Lung microvascular endothelial cell (primary cell): ENCODE data around the gene AFDN. TPM values are rescaled to one million over a fixed set of nuclear protein-coding genes. Genes with fewer than 3 reads are reported as not detected.

ENCODE experiments used
- DNase-seq, 2 donors: peaks; one replicate each; pipeline versions ENCODE4 v3.0.0 to v3.0.0-alpha.2; 2010; ENCODE audit warnings: low read depth in 2 of 2
- total RNA-seq: library from RNA; depleted of rRNA; stranded (reverse); fragments of >200 nt; gene quantifications from 2 replicates; pipeline ENCODE4 v1.2.1, GENCODE V29; 2014

Gene AFDN
- total RNA-seq, 1 donor from 2014 or later, result 137 TPM

DNA sequence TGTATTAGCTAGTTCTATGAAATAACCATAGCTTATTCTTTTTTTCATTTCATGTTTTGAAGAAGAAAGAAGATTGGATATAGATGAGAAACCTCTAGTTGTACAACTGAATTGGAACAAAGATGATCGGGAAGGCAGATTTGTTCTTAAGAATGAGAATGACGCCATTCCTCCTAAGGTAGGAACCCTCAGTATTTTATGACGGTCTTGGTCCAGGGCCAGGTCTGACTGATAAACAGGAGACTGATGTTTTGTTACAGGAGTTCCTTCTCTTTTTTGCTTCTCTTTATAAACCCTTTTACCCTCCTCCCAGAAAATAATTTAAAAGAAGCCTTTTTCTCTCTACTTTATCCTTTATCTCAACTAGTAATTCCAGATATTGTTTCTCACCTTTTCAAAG lies 43.6 kb downstream of the AFDN start:
- peak in 1 of 2 donors; percentile 52 for DNase-seq

DNA sequence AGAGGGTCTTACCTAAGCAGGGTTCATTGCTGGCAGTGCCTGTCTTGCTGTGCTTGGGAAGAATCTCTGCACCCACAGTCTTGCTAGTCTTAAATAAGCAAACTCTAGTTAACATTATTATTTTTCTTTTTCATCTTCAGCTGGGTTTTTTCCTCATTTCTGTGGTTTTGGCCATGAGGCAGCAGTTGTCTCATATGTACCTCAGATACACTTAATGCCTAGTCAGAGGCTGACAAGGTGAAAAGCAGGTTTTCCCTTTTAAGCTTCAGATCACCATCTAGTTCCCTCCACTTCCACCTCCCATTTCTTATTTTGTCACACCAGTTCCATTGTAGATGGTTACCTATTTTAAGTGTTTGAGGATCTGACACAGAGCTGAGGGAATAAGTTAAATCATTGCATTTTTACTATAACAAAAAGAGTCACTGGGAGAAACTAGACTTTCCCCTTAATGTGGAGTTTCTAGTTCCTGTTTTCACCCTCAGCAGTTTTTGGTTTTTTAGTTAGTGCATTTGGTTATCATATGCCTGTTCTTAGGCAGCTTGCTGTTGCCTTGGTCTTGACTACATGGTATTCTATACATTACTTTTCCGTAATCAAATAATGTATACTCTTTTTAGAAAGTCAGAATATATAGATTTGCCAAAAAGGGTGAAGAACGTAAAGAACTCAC lies 46.0 kb downstream of the AFDN start:
- no peak for DNase-seq

DNA sequence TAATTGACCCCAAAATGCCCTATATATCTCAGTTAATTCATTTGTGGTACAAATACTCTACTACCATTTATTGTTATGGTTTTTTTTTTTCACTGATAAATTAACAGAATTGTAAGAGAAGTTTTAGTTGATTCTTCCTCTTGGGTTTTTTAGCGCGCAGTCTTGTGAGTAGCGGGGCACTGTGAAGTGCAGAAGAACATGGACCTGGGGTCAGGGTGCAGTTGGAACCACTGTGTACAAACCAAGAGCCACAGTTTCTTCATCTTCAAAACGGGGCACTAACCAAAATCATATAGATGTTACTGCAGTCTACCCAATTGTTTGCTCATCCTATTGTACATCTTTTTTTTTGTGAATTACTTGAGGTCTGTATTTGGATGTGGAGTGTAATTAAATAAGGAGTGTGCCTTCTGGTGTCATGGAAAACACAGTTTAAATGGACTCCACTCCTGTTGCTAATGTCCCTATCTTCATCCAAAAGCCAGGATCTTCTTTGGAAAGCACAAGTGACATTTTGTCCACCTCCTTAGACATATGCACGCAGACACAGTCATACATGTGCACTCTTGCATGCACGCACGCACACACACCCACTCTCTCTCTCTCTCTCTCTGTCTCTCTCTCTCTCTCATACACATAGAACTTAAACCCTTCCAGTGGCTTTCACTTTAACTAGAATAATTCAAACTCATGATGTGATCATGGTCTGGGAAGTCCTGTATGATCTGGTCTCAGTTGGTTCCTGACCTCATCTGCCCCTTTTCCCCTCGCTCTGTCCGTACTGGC lies 51.5 kb downstream of the AFDN start:
- DNase-seq, result no peak

DNA sequence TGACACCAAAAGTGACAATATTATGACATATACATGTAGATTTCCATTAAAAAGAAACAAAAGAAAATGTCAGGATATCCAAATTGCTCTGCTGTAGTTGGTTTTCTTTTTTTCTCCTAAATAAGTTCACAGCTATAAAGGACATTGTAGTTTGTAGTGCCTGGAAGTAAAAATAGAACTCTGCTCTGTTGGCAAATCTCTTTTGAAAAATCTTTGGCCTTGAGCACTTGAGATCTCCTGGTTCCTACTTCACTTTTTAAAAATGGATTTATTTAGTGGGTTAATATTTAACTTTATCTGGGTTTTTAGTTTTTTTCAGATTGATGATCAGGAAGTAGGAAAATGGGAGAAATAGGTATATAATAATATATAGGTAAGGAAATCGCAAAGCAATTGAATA lies 52.9 kb downstream of the AFDN start:
- DNase-seq, result no peak

DNA sequence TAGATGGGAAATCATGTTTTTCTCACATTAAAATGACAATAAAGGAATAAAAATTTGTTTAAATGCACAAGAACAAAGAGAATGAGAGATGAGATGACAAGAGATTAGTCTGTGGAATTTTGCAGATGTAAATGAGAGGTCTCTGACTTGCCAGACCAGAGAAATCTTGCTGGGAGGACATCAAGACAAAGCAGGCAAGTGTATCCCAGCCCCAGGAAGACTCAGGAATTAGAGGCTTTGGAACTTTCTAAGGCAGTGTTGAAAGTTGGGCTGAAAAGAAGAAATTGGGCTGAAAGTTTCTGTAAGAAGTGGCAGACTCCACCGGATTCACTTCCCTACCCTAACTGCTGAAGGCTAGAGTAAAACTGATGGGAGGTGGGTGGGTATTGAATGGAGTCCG lies 54.6 kb downstream of the AFDN start:
- no peak for DNase-seq

DNA sequence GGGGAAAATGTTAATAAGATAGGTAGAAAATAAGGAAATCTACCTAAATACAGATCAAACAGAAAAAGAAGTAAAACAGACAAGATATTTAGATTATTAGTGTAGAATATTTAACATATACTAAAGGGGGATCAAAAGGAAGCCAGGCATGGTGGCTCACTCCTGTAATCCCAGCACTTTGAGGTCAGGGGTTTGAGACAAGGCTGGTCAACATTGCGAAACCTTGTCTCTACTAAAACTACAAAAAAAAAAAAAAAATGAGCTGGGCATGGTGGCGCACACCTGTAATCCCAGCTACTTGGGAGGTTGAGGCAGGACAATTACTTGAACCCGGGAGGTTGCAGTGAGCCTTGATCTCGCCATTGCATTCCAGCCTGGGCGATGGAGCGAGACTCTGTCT lies 55.5 kb downstream of the AFDN start:
- DNase-seq, result no peak

DNA sequence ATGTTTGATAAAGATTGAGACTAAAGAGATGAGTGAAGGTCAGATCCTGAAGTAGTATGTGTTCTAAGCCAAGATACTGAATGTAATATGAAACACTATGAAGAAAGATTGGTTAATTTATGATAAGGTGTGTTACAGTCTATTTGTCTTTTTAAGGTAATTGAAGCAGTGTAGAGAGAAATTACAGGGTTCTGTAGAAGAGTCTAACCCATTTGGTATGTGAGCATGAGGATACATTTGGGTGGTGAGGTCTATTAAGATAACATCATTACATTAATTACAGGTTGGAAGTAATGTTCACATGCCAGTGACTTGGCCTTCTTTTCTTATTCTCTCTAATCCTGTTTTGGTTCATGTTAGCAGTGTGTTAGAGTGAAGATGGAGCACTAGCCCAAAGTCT lies 61.4 kb downstream of the AFDN start:
- no peak for DNase-seq

DNA sequence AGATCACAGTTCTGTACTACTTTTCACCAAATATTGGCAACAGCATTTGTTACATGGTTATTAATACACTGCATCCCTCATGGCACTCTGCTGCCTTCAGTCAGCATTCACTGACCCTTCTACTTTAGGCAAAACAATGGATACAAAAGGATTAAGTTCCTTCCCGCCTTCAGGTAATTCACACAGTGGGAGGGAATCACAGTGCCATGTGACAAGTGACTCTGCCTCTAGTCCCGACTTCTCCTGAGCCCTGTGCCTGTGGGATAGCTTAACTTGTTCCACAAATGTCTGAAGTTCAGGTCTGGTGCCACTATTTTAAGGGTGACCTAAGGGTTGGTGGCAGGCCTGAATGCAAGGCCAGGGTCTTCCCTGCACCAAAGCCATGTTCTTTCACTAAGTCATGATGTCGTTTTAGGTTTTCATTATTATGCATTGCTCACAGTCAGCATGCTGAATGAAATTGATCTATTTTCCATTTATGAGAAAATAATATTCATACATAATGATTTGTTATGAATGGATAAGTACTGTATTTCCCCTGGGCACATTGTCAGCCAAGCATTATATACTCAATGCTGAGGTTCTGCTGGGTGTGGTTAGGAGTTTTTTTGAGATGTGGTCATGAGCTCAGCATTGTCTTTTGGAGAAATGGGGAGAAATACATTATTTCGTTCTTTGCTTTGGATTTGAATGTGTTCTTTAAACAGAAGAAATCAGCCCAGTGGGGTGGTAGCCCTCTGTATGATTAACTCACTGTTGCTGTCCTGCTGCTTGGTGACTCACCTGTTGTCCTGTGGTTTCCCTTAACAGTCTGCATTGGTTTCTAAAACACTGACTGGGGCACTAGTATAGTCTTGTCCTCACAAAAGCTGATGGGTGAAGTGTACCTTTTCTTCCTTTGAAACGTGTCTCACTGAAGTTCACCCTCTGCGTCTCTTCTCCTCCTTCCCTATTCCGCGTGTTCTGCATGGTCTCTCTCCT lies 66.4 kb downstream of the AFDN start:
- DNase-seq, result peak in 1 of 2 donors; percentile 48

DNA sequence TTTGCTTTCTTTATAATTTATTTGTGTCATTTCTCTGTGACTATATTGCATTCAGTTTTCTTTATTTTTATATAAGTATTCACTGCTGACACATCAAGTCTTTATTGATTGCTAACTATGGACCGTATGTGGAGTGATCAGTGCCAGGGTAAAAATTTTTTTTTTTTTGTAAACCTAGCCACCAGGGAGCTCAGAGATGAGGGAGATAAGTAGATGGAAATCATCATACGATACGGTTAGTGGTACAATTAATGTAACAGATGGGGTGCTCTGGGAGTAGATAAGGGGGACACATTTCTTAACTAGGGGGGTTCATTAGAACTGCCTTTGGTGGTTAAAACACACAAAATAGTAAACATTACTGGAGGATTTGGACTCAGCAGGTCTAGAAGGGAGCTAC lies 68.3 kb downstream of the AFDN start:
- no peak for DNase-seq

DNA sequence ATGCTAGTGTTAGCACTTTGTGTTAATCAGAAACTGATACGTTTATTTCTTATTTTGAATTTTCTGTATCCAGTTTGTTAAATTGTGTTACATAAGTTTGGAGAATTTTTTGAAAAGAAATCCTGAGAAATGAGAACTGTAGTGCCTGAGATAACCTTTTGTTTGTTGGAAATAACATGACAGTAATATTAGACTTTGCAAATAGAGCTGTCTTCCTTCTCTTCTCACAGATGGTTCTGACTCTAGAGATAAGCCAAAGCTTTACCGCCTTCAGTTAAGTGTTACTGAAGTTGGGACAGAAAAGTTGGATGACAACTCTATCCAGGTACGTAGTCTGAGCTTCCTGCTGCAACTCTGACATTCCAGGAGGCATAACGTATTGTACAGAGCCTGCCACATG lies 69.9 kb downstream of the AFDN start:
- DNase-seq, result no peak

DNA sequence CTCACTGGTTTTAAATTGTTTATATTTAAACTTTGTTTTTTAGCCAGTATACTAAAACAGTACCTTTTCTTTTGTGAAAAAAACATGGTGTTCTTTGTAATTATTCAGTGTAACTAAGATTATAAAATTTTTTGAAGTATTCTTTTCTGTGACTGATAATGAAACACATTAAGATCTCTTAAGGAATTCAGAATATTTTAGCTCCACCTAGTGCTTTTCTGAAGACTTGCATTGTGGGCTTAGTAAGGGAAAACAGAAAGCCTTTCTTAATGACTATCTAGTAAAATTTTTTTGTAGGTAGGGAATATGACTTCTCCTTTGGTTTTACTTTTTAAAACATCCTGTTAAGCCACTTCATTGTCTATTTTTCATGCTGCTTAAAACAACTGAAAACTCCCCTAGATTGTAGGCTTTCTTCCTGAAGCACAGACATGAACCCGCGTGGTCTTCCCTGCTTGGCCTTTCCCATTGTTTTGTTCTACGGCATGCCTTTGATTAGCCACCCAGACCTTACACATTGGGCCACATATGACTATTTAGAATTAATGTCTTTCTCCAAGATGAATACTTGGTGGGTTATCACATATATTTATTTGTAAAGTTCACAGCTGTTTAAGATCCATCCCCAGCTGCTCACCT lies 72.1 kb downstream of the AFDN start:
- peak; percentile 63 to 65 for DNase-seq

DNA sequence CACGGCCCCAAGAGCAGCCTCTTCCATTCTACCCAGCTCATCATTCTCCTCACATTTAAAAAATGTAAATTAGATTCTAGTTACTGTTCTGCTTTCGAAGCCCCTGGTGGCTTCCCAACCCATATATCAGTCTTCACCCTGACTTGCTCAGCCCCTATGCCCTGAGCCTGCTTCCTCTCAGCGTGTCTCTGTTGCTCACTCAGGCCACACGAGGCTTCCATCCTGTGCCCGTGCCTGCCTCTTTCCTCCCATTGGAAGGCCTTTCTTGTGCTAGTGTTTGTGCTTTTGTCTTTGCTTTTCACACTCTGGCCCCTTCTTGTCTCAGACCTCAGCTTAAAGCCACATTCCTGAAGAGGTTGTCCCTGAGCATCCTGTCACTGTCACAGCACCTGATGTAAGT lies 78.1 kb downstream of the AFDN start:
- DNase-seq, result no peak

DNA sequence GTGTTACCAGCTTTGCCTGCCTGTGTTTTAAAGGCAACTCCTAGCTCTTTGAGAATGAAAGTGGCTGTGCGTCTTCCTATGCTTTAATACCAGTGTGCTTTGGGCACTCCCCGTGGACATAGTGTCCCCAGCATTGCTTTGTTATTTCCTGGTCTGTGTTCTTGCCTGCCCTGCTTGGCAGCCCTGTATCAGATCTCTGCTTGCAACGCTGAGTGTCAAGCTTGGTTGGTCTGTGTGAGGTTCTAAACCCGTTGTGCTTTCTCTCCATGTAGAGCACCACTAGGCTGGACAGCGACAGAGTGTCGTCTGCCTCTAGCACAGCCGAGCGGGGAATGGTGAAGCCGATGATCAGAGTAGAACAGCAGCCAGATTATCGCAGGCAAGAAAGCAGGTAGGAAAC lies 80.2 kb downstream of the AFDN start:
- DNase-seq, result peak; percentile 79 to 92

DNA sequence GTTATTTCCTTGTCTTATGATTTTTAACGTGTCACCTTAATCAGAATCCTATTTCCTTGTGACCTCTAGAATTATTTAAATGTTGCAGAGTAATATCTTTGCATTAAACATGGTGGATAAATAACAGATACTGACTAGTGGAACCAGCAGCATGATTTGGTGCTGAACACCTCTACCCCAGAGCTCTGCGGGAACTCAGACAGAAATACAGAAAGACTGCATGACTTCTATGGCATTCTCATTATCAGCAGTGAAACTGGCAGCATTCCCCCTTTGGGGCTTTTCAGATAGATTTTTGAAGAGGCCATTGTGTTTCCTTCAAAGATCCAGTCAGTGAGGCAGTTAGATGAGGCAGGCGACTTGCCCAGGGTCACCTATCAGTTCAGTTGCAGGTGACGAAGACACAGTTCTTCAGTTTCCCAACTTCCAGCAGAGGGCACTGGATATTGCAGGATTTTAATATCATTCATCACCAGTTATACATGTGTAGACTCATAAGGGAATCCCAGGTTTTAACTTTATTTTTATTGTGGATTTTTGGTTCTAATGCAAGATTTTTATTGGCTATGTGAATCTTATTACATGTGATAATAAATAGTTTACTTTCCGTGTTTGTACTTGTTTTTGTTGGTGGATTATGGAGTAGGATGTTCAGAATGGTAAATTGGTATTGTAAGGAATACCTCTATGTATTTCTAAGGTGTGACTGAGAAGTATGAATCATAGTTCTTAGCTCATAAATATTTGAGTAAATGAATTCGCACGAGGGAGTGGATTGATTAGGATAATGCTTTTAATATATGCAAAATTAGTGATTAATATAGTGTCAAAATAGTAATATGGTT lies 81.3 kb downstream of the AFDN start:
- peak; percentile 20 to 23 for DNase-seq

DNA sequence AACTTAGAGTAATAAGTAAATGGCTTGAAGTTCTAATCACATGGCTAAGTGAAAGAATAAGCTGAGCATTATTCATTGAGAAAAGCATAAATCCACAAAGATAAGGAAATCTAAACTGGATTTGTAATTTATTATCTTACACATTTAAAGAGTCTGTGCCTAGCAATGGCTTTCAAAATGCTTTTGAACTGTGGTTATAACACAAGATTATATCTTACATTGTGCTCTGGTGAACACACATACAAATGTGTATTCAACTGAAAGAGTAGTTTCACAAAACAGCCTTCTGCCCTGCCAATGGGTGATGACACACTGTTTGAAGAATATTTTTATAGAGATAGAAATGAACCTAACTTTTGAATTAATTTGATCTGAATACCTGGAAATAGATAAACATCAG lies 83.3 kb downstream of the AFDN start:
- no peak for DNase-seq

DNA sequence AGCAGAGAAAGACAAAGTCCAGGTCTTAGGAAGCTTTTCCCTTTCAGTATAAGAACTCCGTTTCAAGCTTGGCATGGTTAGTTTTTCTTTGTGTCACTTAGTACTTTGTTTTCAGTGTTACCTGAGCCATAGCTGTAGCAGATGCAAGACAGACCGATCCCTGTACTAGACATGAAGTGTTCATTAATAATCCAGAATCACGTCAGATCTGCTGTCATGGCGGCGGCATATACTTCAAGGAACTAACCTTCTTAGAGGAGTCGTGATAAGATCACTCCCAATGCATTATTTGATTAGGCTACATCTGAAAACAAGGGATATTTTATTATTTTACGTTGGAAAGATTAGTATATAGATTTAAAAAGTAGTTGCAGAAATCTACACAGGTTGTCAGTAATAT lies 83.9 kb downstream of the AFDN start:
- DNase-seq, result no peak

DNA sequence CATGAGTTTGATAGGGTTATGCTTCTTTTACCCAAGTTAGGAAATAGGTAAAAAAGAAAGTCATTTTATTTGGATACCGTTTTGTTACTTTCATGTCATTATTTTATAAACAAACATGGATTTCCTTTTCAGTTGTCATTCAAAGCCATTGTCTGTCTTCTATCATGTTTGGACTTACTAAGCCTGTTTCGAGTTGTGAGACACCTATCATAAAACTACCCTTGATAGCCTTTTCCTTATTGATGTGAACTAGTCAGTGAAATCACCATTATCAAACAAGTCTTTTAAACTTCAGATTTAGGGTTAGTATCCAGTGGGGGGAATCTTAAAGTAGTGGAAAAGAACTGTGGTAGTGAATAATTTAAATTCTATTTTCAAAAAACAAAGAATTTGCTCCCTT lies 85.8 kb downstream of the AFDN start:
- DNase-seq, result no peak

DNA sequence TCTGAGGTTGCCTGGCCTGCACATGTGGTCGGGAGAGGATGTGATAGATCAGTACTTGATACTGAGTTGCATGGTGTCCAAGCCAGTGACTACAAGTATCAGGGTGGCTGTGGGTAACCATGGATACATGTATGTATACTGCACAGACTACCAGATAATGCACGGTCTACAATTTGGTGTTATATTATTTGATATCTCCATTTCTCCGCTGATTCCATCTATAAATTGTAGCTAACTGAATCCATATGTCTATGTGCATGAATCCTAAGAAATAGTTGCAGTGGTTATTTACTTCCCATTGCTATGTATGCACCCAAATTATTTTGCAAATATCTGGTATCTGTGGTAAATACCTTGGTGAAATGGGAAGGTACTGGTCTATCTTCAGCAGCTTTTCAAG lies 87.0 kb downstream of the AFDN start:
- DNase-seq, result no peak

DNA sequence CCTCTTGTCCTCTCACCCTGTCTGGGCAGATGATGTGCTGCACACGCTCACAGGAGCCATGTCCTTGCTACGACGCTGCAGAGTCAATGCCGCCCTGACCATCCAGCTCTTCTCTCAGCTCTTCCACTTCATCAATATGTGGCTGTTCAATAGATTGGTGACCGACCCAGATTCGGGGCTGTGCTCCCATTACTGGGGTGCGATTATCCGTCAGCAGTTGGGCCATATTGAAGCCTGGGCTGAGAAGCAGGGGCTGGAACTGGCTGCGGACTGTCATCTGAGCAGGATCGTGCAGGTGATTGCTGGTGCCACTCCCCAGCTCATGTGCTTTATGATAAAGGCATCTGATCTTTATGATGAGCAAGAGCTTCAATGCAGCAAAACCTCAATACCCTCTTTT lies 88.4 kb downstream of the AFDN start:
- DNase-seq, result no peak

DNA sequence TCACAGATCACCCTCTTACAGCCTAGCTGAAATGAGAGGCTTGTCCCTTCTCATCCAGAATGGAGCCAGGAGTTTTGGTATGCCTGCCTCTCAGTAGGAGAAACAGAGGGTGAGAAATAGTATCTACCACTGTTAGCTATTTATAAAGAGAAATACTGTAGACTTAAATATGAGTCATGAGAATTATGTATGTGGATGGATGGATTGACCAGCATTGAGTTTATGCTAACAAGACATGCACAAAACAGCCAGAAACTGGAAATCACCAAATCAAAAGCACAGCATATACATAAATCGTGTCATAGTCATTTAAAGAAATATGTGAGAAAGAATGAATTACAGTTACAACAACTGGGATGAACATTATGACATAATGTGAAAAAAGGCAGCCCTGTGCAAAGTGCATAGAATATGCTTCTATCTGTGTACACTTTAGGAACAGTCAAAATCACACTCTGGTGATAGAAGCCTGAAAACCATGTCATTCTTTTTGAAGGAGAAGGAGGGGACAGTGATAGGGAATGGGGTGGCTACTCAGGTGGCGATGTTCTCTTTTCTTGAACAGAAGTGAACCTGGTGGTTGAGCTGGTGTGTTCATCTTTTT lies 90.9 kb downstream of the AFDN start:
- no peak for DNase-seq
